Measurements from ENCODE around the gene HIPK1.

DNA sequence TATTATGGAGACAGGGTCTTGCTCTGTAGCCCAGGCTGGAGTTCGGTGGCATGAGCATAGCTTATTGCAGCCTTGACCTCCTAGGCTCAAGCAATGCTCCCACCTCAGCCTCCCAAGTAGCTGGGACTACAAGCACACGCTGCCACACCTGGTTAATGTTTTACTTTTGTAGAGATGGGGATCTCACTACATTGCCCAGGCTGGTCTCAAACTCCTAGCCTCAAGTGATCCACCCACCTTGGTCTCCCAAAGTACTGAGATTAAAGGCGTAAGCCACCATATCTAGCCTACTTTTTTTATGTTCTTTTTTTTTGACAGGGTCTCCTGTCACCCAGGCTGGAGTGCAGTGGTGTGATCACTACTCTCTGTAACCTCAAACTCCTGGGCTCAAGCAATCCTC, 35.9 kb upstream of the HIPK1 start:
- TF ChIP-seq, protein P1, sequence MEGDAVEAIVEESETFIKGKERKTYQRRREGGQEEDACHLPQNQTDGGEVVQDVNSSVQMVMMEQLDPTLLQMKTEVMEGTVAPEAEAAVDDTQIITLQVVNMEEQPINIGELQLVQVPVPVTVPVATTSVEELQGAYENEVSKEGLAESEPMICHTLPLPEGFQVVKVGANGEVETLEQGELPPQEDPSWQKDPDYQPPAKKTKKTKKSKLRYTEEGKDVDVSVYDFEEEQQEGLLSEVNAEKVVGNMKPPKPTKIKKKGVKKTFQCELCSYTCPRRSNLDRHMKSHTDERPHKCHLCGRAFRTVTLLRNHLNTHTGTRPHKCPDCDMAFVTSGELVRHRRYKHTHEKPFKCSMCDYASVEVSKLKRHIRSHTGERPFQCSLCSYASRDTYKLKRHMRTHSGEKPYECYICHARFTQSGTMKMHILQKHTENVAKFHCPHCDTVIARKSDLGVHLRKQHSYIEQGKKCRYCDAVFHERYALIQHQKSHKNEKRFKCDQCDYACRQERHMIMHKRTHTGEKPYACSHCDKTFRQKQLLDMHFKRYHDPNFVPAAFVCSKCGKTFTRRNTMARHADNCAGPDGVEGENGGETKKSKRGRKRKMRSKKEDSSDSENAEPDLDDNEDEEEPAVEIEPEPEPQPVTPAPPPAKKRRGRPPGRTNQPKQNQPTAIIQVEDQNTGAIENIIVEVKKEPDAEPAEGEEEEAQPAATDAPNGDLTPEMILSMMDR (IDR thresholded peaks at IDR 0.05), result no peak
- no peak for TF ChIP-seq POLR2A (IDR thresholded peaks at IDR 0.05)

All from testis (tissue), 2 donors.